Medulla oblongata (tissue), 1 donor: Measurements from ENCODE around the gene WNT7A.

Experiments
- DNase-seq: peaks from one replicate; pipeline ENCODE4 v3.0.0-alpha.2; 2015; ENCODE audit errors: extremely low spot score

WNT7A gene

DNA sequence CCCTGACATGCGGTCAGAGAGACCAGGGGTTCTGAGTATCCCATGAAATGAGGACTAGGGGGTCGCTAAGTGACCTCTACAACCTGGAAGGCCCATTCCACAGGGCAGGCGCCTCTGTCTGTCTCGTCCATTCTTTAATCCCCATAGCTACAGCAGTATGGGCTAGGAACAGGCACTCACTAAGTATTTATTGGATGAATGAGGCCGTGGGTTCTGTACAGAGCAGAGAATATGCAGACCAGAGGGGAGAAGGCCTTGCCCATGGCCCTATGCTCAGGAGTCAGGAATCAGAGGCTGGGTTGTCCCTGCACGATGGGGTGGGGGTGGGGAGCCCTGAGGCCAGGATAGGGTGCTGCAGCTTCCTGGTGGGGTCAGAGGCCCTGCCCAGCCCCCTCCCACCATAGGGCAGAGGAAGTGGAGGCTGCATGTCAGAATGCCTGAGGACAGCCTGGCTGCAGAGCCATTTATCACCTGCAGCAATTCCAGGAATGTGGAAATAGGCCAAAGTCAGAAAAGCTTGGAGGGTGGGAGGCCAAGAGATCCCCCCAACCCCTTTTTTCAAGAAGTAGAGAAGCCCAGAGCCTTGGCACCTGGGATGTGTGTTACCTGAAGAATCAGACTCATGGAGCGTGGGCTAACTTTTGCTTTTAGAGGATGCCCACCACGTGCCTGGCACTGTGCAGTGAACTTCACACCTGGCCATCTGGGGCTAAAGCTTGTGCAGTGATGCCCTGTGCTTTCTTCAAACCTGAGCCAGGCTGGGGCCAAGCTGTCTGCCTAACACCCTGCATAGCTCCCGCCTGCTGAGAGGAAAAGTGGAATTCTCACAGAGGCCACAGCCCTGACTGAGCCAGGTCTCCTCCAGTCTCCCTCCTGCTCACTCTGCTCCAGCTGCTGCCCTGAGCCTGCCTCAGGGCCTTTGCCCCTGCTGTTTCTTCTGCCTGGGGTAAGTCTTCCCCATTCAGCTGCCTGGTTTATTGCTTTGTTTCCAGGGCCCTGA, 109.4 kb downstream of the WNT7A start:
- DNase-seq = no peak

DNA sequence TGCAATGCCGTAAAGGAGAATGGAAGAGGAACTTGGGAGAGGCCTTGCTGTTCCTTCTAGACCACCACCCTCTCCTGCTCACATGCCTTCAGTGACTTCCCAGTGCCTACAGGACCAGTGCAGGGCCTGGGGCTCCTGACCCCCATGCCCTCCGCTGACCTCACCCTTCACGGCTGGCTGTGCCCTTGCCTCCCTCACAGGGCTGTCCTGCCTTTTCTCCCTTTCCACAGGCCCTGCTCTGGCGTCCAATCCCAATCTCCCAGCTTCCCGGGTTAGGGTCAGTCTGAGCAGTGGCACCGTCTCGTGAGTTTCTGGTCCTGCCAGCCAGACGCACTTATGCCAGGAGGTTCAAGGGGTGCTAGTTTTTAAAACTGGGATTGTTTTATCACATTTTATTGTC, 110.4 kb downstream of the WNT7A start:
- no peak for DNase-seq

DNA sequence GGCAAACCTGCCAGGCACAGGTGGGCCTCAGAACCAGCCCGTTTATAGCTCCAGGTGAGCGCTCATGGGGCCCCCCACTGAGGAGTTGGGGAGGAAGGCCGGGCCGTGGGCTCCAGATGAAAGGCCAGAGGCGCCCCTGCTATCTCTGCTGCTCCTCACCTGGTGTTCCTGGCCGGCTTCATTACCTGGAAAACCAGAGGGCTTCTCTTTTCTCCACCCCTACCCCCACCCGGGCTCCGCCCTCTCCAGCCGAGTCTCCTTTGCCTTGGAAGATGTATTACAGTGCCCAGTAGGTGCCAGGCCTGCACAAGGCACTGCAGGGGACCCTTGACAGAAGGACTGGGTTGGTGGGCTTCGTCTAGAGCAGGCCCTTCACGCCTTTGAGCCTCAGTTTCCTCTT, 111.4 kb downstream of the WNT7A start:
- DNase-seq = no peak

DNA sequence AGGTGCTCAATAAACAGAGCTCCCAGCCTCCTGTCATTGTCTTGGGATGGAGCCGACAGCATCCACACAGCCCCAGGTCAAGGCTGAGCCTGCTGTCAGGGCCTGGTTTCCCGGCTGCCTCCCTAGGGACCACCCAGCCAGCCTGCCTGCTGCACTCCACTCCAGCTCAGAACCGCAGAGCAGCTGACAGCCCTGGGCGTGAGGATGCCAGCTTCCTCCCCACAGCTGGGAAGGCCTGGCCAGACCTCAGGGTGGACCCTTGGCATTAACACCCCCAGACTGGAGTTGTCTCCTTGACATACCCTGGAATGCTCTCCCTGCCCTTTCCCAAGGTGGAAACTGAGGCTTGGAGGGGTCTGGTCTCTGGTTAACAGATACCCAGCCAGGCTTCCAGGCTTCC, 112.0 kb downstream of the WNT7A start:
- DNase-seq = no peak

DNA sequence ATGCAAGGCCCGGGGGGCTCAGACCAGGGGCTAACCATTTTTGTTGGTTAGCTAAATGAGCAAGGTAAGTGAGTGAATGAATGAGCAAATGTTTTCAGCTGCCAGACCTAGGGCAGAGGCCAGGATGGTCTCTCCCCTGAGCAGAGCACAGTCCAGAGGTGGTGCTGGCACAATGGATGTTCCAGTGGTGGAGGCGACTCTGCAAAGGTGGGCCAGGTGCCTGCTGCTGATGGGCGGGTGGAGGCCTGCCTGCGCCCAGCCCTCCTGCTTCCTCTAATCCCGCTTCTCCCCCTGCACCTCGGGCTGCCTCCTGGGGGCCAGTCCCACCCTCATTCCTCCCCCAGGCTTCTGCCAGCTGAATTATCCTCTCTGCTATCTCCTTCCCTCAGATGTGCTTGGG, 112.8 kb downstream of the WNT7A start:
- DNase-seq = no peak
